Panc1 (cell line): Measurements from ENCODE around the gene C16orf89.
"Not testable (repeated sequence)": the region's sequence is repeated elsewhere in the genome, so short reads cannot be mapped to it uniquely, and the experiment has no call there.

Source experiments
- CTCF ChIP-seq: fragments of 450-650 bp; IDR thresholded peaks from 2 replicates; pipeline ENCODE4 v1.5.1; 2017; ENCODE audit warnings: mild to moderate bottlenecking
- POLR2AphosphoS5 ChIP-seq: IDR thresholded peaks from 2 replicates; pipeline ENCODE4 v1.6.1; 2012; ENCODE audit warnings: mild to moderate bottlenecking, low read depth, low read length, moderate library complexity
- SIN3A ChIP-seq: IDR thresholded peaks from 2 replicates; pipeline ENCODE4 v1.6.1; 2012; ENCODE audit warnings: low read depth, mild to moderate bottlenecking, low read length, moderate library complexity, borderline replicate concordance; ENCODE audit not compliant: insufficient read depth

- TF ChIP-seq CTCF, POLR2AphosphoS5, SIN3A: not testable (repeated sequence)
Observed at GRCh38 chr16:5085716-5086115, 20.0 kb upstream of the C16orf89 start.
